Fibroblast of skin of back (primary cell): Measurements from ENCODE around the gene ACOT9.
A peak's percentile ranks its signal among the peaks of the same experiment; 100 is the strongest.
"Not testable (repeated sequence)": the region's sequence is repeated elsewhere in the genome, so short reads cannot be mapped to it uniquely, and the experiment has no call there.

Source experiments
- DNase-seq: peaks from one replicate; pipeline ENCODE4 v3.0.0-alpha.2; 2013

Gene ACOT9

GRCh38 chrX:23765449-23765848, 22.4 kb upstream of the ACOT9 start:
- DNase-seq: no peak

- DNase-seq: no peak
Measured at GRCh38 chrX:23764188-23764984, 21.3 kb upstream of the ACOT9 start.

DNA sequence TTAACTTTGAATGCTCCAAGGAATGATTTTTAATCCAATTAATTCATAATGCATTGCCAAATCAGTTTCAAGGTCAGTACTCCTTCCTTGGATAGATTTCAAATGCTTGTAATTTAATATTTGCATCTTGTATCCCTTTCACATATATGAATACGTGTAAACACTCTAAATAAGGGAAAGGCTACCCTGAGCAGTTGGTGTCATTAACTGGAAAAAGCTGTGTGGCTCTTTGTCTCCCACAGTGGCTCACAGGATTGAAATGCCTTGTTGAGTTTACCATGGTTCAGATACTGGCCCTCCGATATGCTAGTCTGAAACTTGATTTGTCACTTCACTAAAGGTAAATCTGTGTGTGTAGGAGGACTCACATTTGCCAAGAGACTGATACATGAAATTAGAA, 16.7 kb upstream of the ACOT9 start:
- DNase-seq: no peak

DNA sequence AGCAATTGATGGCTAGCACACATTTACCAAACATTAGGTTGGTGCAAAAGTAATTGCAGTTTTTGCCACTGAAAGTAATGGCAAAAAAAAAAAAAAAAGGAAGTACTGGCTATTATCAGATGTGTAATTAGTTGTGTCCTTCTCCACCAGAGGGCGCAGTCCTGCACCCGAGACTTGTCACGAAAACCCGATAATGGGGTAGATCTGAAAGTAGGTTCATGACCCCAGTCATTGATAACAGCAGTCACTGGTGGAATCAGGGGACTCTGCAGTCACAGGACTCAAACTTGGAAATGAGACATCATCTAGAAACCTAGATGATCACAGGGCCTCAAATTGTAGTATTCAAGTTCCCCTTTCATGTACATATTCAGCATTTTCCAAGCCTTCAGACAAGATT, 13.1 kb upstream of the ACOT9 start:
- peak; percentile 48 for DNase-seq

GRCh38 chrX:23754664-23755063, 11.6 kb upstream of the ACOT9 start:
- no peak for DNase-seq

- peak; percentile 77 for DNase-seq
Measured at GRCh38 chrX:23752740-23753415, 9.8 kb upstream of the ACOT9 start.

GRCh38 chrX:23749576-23749975, 6.5 kb upstream of the ACOT9 start:
- no peak for DNase-seq

- no peak for DNase-seq
Measured at GRCh38 chrX:23749129-23749528, 6.1 kb upstream of the ACOT9 start.

- DNase-seq: no peak
Measured at GRCh38 chrX:23745786-23746185, 2.7 kb upstream of the ACOT9 start.

DNA sequence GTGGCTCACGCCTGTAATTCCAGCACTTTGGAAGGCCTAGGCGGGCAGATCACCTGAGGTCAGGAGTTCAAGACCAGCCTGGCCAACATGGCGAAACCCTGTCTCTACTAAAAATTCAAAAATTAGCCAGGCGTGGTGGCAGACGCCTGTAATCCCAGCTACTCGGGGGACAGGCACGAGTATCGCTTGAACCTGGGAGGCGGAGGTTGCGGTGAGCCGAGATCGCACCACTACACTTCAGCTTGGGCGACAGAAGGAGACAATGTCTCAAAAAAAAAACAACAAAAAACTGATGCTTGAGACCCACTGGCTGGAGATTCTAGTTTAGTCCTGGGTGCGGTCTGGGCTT, 521 bp upstream of the ACOT9 start:
- not testable (repeated sequence) for DNase-seq

DNA sequence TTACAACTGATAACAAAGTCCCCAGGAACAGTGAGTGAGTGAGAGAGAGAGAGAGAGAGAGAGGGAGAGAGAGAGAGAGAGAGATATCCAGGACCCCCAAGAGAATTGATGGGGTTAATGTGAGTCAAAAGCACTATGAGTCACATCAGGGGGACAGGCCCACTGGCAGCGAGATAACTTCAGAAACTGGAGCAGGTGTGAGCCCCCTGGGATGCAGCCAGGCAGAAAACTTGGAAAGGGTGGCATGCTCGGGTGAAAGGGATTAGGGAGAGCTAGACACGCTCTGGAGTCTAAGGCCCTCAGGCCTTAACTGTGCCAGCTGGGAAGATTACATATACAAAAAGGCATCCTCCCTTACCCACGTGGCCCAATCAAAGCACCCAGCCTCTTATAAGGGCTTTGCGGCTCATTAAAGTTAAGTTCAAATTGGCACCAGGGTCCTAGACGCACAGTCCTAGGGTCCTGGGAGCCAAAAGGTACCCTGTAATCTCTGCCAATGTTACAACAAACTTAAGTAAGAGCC, 841 bp downstream of the ACOT9 start:
- peak; percentile 76 for DNase-seq

DNA sequence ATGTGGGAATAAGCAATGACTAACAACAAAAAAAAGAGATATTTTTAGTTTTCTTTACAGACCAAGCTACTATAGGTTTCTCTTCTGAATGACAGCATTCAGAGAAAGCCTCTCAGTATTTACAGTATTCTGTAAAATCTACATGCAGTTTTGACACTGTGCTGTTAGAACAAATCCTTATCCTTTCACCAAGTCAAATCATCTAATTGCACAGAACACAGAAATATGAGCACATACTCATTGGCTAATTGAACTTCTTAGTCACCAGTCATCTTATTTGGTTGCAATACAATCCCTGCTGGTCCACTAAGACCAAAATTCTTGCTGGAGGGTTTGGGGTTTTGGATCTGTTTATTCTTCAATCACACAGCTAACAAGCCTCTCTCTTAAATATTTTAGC, 5.7 kb downstream of the ACOT9 start:
- no peak for DNase-seq

- no peak for DNase-seq
Measured at GRCh38 chrX:23736030-23736429, 7.0 kb downstream of the ACOT9 start.

GRCh38 chrX:23732704-23733103, 10.4 kb downstream of the ACOT9 start:
- no peak for DNase-seq

DNA sequence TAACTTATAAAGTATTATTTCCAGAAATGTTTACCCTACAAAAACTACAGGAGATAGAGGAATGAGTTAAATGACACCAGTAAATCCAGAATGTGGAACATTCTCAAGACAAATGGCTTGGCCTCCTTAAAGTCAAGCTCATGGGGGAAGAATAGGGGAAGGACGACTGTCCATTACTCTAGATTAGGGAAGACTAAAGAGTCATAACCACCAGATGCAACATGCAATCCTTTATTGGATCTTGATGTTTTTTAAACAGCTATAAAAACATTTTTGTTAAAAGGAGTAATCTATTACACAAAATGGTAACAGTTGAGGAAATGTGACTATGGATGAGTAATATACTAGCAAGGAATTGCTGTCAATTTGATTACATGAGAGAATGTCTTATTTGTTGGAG, 11.1 kb downstream of the ACOT9 start:
- DNase-seq: no peak

DNA sequence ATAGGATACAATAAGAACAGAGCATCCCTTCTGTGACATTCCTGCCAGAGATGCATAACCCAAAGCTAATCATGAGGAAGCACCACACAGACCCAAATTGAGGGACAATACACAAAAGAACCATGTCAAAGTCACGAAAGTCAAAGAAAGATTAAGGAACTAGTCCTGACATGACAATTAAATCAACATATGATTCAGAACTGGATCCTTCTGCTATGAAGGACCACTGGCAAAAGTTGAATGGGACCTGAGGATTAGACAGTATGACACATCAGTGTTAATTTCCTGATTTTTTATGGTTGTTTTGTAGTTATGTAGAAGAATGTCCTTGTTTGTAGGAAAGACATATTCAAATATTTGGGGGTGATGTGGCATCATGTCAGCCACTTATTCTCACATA, 13.9 kb downstream of the ACOT9 start:
- no peak for DNase-seq

- DNase-seq: no peak
Measured at GRCh38 chrX:23727206-23727605, 15.9 kb downstream of the ACOT9 start.

DNA sequence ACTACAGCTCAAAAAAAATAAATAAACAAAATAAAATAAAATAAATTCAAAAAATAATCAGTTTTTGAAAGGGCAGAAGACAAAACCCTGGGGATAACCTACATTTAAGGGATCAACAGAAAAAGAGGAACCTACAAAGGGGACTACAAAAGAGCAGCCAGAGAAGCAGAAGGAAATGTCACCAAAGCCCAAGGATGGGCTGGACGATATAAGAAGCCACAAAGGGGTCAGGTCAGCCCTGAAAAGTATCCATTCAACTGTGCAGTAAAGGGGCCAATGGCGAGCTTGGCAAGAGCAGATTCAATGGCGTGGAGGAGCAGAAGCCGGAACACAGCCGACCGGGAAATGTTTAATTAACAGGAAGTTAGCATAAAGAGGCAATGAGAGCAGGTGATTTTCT, 16.9 kb downstream of the ACOT9 start:
- no peak for DNase-seq

GRCh38 chrX:23720117-23720677, 22.9 kb downstream of the ACOT9 start:
- DNase-seq: no peak

DNA sequence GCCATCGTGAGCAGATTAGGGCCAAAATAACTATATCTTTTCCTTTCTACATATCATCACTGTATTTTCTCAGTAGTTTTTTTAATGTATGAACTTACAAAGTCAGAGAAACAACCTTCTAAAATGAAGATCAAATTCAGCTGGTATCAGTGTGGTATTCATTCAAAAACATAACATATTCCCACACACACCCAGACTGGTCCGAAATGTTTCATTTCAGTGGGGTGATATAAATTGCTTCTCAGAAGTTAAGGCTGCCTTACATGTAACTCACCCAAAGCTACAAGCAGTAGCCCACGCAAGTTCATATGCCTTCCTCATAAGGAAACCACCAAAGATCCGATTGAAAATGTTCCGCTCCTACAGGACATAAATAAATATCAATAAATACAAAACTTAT, 37.8 kb downstream of the ACOT9 start:
- no peak for DNase-seq

- DNase-seq: no peak
Measured at GRCh38 chrX:23704673-23705206, 38.3 kb downstream of the ACOT9 start.

- DNase-seq: no peak
Measured at GRCh38 chrX:23699636-23700194, 43.4 kb downstream of the ACOT9 start.

- peak; percentile 48 for DNase-seq
Measured at GRCh38 chrX:23694606-23695005, 48.5 kb downstream of the ACOT9 start.
